ES-I3 (cell line): ENCODE data around the gene ZBTB12.
"Not testable (repeated sequence)": the region's sequence is repeated elsewhere in the genome, so short reads cannot be mapped to it uniquely, and the experiment has no call there.

Source experiments
- H3K36me3 ChIP-seq: 2 replicates; pipeline ENCODE4 v1.6.1; 2013; ENCODE audit warnings: mild to moderate bottlenecking, low read length, control low read depth, moderate library complexity; ENCODE audit not compliant: insufficient read depth
- H3K4me1 ChIP-seq: 2 replicates; pipeline ENCODE4 v1.6.1; 2013; ENCODE audit warnings: mild to moderate bottlenecking, control low read depth, low read length; ENCODE audit not compliant: insufficient read depth
- H3K9ac ChIP-seq: 2 replicates; pipeline ENCODE4 v1.6.1; 2013; ENCODE audit warnings: low read depth, mild to moderate bottlenecking, low read length, moderate library complexity
- H3K9me3 ChIP-seq: 2 replicates; pipeline ENCODE4 v1.6.1; 2013; ENCODE audit warnings: mild to moderate bottlenecking, low read length, moderate library complexity; ENCODE audit not compliant: control insufficient read depth, insufficient read depth

Gene ZBTB12

DNA sequence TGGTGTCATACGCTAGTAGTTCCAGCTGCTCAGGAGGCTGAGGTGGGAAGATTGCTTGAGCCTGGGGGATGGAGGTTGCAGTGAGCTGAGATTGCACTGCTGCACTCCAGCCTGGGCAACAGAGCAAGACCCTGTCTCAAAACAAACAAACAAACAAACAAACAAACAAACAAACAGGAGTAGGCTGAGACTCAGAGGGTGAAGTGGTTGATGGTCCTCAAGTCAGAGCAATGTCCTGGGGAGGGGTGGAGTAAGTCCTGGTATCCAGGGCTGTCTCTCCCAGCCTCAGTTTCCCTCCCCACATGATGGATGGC lies 33.3 kb downstream of the ZBTB12 start:
- H3K36me3 ChIP-seq, H3K9me3 ChIP-seq, H3K9ac ChIP-seq, H3K4me1 ChIP-seq: not testable (repeated sequence)

DNA sequence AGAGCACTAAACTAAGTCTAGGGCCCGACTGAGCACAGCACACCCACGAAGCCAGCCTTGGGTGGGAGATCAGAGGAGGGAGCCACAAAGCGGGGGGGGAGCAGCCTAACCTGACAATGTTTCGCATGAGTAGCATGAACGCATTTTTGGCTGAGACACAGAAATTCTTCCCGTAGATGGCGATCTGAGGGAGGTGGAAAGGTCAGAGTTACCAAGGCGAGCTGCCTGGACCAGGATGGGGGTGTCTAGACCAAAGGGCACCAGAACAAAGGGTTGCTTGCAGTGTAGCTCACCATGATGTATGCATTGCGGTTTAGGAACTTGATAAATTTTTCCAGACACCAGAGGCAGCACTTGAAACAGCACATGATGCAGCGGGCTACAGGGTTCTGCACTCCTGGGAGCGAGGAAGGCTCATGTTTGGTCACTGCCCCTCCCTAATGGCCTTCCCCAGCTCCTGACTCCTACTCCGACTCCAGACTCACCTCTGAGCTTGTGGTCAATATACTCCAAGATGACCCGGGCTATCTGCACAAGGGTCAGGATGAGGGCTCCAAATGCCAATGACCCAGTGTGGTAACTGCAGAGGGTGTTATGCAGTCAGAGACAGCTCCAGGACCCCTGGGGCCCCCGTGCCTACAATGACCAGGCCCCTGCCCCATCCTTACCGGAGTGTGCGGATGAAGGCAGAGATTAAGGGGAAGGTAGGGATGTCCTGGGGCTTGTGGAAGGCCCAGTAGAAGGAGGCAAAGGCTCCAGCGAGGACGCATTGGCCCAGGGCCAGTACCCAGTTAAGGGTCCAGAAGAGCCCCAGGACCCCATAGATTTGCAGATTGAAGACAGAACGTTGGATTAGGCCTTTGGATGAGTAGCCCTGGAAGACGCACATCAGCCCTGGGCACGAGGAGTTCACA lies 36.4 kb downstream of the ZBTB12 start:
- no peaks in the 10 kb centered on the region for H3K36me3 ChIP-seq

DNA sequence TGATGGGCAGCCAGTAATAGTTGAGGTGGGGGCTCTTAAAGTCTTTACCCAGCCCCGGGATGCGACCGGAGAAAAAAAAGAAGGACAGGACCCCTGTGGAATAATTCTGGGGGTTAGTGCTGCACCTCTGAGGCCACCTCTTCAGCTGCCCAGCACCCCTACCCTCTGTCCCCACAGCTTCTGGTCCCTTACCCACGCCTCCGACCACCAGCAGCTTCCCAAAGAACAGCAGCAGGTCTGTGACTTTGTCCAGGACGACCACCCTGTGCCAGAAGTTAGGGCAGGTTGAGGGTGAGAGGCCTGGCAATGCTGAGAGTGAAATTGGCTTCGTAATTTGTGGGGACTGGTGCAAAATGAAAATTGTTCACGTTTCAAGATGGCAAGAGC lies 37.1 kb downstream of the ZBTB12 start:
- H3K9ac ChIP-seq, result no peak overlapping the region
- H3K4me1 ChIP-seq, result no peaks in the 10 kb centered on the region
- H3K36me3 ChIP-seq, result no peaks in the 10 kb centered on the region

More for the DNA sequence above, 36.4 kb downstream of the ZBTB12 start:
- no peaks in the 10 kb centered on the region for H3K9me3 ChIP-seq
- no peaks in the 10 kb centered on the region for H3K4me1 ChIP-seq
- no peak overlapping the region for H3K9ac ChIP-seq

DNA sequence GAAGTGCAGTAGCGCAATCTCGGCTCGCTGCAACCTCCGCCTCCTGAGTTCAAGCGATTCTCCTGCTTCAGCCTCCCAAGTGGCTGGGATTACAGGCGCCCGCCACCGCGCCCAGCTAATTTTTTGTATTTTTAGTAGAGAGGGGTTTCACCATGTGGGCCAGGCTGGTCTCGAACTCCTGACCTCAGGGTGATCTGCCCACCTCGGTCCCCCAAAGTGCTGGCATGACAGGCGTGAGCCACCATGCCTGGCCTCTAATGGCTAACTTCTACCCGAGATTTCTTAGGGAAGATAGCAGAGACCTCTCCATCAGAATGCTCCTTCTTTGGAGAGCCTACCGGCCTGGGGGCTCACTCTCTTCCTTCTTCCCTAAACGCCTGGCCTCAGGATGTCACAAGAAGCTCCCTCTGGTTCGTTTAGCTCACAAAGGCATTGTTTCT lies 37.7 kb downstream of the ZBTB12 start:
- not testable (repeated sequence) for H3K36me3 ChIP-seq, H3K4me1 ChIP-seq, H3K9me3 ChIP-seq
- H3K9ac ChIP-seq, result peak overlapping the region; percentile 55; the same call in 1 of the 2 replicates

More for the DNA sequence above, 37.1 kb downstream of the ZBTB12 start:
- no peaks in the 10 kb centered on the region for H3K9me3 ChIP-seq

DNA sequence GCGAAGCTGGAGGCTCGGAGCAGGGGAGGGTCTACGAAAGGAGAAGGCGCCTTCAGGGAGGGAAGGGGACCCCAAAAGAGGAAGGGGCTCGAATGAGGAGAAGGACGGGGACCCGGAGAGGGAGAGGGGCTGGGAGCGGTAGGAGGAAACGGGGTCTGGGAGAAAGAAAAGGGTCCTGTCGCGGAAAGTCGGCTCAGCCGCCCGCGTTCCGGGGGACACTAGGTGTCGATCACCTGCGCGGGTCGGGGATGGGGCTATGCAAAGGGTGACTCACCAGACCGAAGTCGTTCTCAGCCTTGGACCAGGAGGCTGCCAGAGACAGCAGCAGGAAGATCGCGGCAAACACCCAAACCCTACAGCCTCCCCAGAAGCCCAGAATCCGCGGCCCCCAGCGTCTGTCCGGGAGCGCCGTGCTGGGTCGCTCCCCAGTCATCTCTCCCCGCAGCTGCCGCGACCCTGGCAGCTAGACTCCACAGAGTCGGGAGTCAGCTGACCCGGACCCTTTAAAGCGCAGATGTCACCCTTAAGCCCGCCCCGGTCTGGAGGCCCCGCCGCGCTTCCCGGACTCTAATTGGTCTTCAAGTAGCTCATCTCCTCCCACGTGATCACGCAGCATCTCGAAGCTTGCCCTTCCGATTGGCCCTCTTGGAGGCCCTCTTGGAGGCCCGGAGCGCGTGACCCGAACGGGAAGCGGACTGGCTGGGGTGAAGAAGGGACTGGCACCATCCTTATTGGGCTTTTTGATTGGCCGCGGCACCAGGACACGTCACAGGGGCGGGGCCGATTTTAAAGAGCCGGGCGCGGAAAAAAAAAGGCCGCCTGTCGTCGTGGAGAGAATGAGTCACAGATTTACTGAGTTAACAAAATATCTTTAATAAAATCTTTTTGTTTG lies 39.3 kb downstream of the ZBTB12 start, which contains the start of gene NEU1:
TSS of gene NEU1 (minus strand) at position 478 of the 892 bp plus-strand sequence. CDS start at position 433, 45 bp downstream.
- H3K9ac ChIP-seq, result peak within 1 kb of the TSS; percentile 68
- no peaks in the 10 kb centered on the region for H3K4me1 ChIP-seq
- no peaks in the 10 kb centered on the region; the same call in 1 of the 2 replicates for H3K36me3 ChIP-seq
- H3K9me3 ChIP-seq, result no peaks in the 10 kb centered on the region

DNA sequence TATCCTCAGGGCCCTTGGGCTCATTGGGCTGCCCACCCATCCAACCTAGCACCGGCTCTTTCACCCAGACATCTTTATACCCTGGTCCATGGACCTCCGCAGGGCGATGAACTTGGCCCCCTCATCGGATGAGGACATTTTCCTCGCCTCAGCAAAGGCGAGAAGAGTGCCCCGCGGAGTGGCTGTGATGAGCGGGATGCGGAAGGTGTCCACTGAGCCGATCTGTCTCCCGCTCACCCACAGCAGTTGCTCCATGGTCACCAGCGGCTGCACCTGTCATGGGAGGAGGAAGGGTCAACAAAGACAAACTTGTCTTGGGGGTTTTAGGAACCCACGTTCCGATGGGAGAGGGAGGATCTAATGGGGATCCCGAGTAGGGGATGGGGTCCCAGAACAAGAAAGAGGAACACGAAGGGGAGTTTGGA lies 40.0 kb downstream of the ZBTB12 start:
- H3K4me1 ChIP-seq, result no peaks in the 10 kb centered on the region
- no peaks in the 10 kb centered on the region; the same call in 1 of the 2 replicates for H3K36me3 ChIP-seq
- peak overlapping the region; percentile 68 for H3K9ac ChIP-seq
- H3K9me3 ChIP-seq, result no peaks in the 10 kb centered on the region

DNA sequence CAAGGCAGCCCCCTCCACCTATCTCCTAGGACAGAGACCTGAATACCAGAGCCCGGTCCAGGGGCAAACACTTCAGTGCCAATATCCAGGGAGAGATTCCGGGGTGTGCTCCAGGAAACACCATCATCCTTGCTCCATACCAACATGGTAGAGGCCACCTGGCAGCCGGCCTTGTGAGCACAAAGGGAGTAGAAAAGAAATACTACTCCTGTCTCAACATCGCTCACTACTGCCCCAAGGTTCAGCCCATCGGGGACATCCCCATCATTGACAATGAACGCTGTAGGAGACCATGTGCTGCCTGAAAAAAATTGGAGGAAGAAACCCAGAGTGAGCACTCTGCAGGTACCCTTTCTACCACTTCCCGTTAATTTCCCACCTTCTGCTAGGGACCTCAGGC lies 40.7 kb downstream of the ZBTB12 start:
- Histone ChIP-seq H3K4me1 (no peaks in the 10 kb centered on the region), H3K36me3 (no peaks in the 10 kb centered on the region; the same call in 1 of the 2 replicates), H3K9ac (no peak overlapping the region), H3K9me3 (no peaks in the 10 kb centered on the region)

DNA sequence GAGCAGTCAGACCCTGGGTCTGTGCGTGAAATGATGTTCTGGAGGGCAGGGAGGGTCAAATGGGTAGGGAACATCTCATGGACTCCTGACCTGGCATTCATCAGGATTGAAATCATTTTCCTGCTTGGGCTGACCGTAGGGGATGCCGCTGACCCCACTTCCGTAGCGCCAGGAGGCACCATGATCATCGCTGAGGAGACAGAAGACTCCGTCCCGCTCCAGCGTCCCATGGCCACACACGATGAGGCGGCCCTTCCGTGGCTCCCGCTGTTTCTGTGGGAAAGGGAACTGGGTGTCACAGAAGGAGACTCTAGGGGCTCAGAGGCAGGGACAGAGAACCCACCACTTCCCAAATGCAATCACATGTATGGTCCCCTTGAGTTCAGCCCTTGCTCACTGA lies 41.5 kb downstream of the ZBTB12 start:
- Histone ChIP-seq H3K9me3 (no peaks in the 10 kb centered on the region), H3K9ac (no peak overlapping the region), H3K4me1 (no peaks in the 10 kb centered on the region), H3K36me3 (no peaks in the 10 kb centered on the region; the same call in 1 of the 2 replicates)

DNA sequence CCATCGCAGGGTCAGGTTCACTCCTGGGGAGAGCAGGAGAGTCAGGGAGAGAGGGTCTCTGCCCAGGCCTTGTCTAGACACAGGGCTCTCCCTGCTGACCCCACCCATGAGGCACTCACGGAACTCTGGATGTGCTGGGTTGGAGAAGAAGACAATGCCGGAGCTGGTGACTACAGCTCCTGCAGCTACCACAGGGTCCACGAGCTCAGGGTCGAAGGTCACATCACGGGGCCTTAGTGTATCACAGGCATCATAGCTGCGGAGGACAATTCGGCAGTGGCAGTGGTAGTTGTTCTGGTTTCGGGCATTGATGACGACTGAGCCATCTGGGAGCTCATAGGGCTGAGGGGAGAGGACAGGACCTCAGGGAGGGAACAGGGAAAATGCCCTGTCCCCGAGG lies 42.0 kb downstream of the ZBTB12 start:
- H3K9me3 ChIP-seq, result no peaks in the 10 kb centered on the region
- no peaks in the 10 kb centered on the region; the same call in 1 of the 2 replicates for H3K36me3 ChIP-seq
- no peaks in the 10 kb centered on the region for H3K4me1 ChIP-seq
- H3K9ac ChIP-seq, result no peak overlapping the region

DNA sequence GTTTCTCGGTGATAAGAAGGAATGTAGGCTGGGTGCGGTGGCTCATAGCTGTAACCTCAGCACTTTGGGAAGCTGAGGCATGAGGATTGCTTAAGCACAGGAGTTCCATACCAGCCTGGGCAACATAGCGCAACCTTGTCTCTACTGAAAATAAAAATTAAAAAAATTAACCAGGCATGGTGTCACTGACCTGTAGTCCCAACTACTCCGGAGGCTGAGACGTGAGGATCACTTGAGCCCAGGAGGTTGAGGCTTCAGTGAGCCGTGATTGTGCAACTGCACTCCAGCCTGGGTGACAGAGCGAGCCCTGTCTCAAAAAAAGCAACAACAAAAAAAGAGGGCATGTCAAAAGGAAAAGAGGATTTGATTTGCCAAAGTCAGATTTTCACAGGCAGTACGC lies 43.2 kb downstream of the ZBTB12 start:
- Histone ChIP-seq H3K9me3 (no peaks in the 10 kb centered on the region), H3K9ac (no peak overlapping the region), H3K36me3 (no peaks in the 10 kb centered on the region; the same call in 1 of the 2 replicates), H3K4me1 (no peaks in the 10 kb centered on the region)

DNA sequence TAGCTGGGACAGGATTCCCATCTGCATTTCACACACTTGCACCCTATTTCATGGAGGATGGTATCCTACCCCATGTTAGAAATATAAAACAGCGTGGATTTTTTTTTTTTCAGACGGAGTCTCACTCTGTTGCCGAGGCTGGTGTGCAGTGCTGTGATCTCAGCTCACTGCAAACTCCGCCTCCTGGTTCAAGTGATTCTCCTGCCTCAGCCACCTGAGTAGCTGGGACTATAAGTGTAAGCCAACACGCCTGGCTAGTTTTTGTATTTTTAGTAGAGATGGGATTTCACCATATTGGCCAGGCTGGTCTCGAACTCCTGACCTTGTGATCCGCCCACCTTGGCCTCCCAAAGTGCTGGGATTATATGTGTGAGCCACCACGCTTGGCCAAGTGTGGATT lies 44.1 kb downstream of the ZBTB12 start:
- not testable (repeated sequence) for H3K36me3 ChIP-seq, H3K9me3 ChIP-seq, H3K9ac ChIP-seq, H3K4me1 ChIP-seq

DNA sequence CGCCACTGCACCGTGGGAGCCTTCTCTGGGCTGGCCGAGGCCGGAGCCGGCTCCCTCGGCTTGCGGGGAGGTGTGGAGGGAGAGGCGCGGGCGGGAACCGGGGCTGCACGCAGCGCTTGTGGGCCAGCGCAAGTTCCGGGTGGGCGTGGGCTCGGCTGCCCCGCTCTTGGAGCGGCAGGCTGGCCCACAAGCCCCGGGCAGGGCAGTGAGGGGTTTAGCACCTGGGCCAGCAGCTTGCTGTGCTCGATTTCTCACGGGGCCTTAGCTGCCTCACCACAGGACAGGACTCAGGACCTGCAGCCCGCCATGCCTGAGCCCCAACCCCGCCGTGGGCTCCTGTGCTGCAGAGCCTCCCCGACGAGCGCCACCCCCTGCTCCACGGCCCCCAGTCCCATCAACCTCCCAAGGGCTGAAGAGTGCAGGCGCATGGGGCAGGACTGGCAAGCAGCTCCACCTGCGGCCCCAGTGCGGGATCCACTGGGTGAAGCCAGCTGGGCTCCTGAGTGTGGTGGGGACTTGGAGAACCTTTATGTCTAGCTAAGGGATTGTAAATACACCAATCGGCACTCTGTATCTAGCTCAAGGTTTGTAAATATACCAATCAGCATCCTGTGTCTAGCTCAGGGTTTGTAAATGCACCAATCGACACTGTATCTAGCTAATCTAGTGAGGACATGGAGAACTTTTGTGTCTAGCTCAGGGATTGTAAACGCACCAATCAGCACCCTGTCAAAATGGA lies 49.7 kb downstream of the ZBTB12 start:
- H3K9ac ChIP-seq, result peak overlapping the region; percentile 37; the same call in 1 of the 2 replicates
- H3K36me3 ChIP-seq, H3K9me3 ChIP-seq, H3K4me1 ChIP-seq: not testable (repeated sequence)

DNA sequence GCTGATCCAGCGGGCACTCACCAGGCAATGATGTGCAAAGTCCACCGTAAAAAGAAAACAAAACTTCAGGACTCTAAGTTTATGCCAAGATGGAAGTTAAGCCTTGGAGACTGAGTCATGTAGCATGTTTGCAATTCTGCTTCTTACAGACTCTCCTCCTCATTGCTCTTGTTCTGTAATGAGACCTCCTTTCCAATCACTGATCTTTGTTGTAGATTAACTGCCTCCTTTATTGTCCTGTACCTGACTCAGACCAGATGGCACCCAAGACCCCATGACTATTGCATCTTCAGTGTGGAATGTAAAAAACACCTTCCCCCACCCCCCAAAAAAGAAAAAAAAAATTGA lies 50.4 kb downstream of the ZBTB12 start:
- H3K4me1 ChIP-seq, result no peaks in the 10 kb centered on the region
- H3K9me3 ChIP-seq, result no peaks in the 10 kb centered on the region
- peak overlapping the region; percentile 37; the same call in 1 of the 2 replicates for H3K9ac ChIP-seq
- H3K36me3 ChIP-seq, result no peaks in the 10 kb centered on the region
